Astrocyte (in vitro differentiated cells and primary cell): ENCODE data around the gene HELQ. TPM values are rescaled to one million over a fixed set of nuclear protein-coding genes. Genes with fewer than 3 reads are reported as not detected.

Experiments used
- DNase-seq: peaks from one replicate; pipeline ENCODE4 v3.0.0-alpha.2; 2010; ENCODE audit warnings: low read depth
- FAIRE-seq: peaks from 2 replicates; lab custom pipeline; 2011; peaks lifted over from hg19 to GRCh38; lab: Jason Lieb, UNC
- H2AFZ ChIP-seq: 2 replicates; pipeline ENCODE4 v1.6.0; 2012; ENCODE audit warnings: low read depth, low read length, inconsistent platforms
- H3K27ac ChIP-seq: 2 replicates; pipeline ENCODE4 v1.5.1; 2011; ENCODE audit warnings: low read depth, low read length, inconsistent platforms
- H3K27me3 ChIP-seq: 2 replicates; pipeline ENCODE4 v1.6.0; 2011; ENCODE audit warnings: low read length, inconsistent platforms; ENCODE audit not compliant: insufficient read depth
- H3K36me3 ChIP-seq: 2 replicates; pipeline ENCODE4 v1.5.1; 2011; ENCODE audit warnings: low read length, inconsistent platforms; ENCODE audit not compliant: insufficient read depth
- H3K4me1 ChIP-seq: 2 replicates; pipeline ENCODE4 v1.5.1; 2011; ENCODE audit warnings: low read length, inconsistent platforms; ENCODE audit not compliant: insufficient read depth
- H3K4me2 ChIP-seq: 2 replicates; pipeline ENCODE4 v1.6.0; 2012; ENCODE audit warnings: low read length, inconsistent platforms
- H3K4me3 ChIP-seq: 2 replicates; pipeline ENCODE4 v1.5.1; 2011; ENCODE audit warnings: low read depth, mild to moderate bottlenecking, low read length, inconsistent platforms; ENCODE audit not compliant: insufficient read depth
- H3K79me2 ChIP-seq: 2 replicates; pipeline ENCODE4 v1.6.0; 2012; ENCODE audit warnings: mild to moderate bottlenecking, low read length, inconsistent platforms; ENCODE audit not compliant: insufficient read depth
- H3K9ac ChIP-seq: 2 replicates; pipeline ENCODE4 v1.6.0; 2012; ENCODE audit warnings: mild to moderate bottlenecking, low read length, inconsistent platforms
- H3K9me3 ChIP-seq: 2 replicates; pipeline ENCODE4 v1.5.1; 2012; ENCODE audit warnings: low read depth, mild to moderate bottlenecking, low read length, inconsistent platforms; ENCODE audit not compliant: insufficient read depth
- H4K20me1 ChIP-seq: 2 replicates; pipeline ENCODE4 v1.6.0; 2012; ENCODE audit warnings: low read length, inconsistent platforms; ENCODE audit not compliant: insufficient read depth
- H3K27ac Mint-ChIP-seq: one replicate; pipeline ENCODE4 v1.8.0; 2021; ENCODE audit warnings: mild to moderate bottlenecking, mixed read lengths; ENCODE audit not compliant: unreplicated experiment
- H3K27me3 Mint-ChIP-seq: one replicate; pipeline ENCODE4 v1.8.0; 2021; ENCODE audit warnings: low read depth, mixed read lengths; ENCODE audit not compliant: unreplicated experiment
- H3K36me3 Mint-ChIP-seq: one replicate; pipeline ENCODE4 v1.8.0; 2021; ENCODE audit warnings: low read depth, mixed read lengths; ENCODE audit not compliant: unreplicated experiment
- H3K4me1 Mint-ChIP-seq: one replicate; pipeline ENCODE4 v1.8.0; 2021; ENCODE audit warnings: low read depth, mixed read lengths; ENCODE audit not compliant: unreplicated experiment
- H3K4me3 Mint-ChIP-seq: one replicate; pipeline ENCODE4 v1.8.0; 2021; ENCODE audit warnings: mild to moderate bottlenecking, moderate library complexity, mixed read lengths; ENCODE audit not compliant: unreplicated experiment
- H3K9me3 Mint-ChIP-seq: one replicate; pipeline ENCODE4 v1.8.0; 2021; ENCODE audit warnings: mild to moderate bottlenecking, mixed read lengths; ENCODE audit not compliant: unreplicated experiment
- CTCF ChIP-seq: IDR thresholded peaks from 2 replicates; pipeline ENCODE4 v1.5.1; 2011; ENCODE audit warnings: low read depth, mild to moderate bottlenecking, inconsistent platforms, low read length, moderate library complexity; ENCODE audit not compliant: insufficient read depth
- EZH2 ChIP-seq: IDR thresholded peaks from 2 replicates; pipeline ENCODE4 v1.6.1; 2012; ENCODE audit warnings: mild to moderate bottlenecking, low read length, inconsistent platforms; ENCODE audit not compliant: insufficient read depth
- total RNA-seq: library from RNA; stranded (reverse); gene quantifications from 2 replicates; pipeline ENCODE4 v1.2.1, GENCODE V29; 2021

HELQ gene
- total RNA-seq, 1 donor from 2014 or later = 9.4 TPM

GRCh38 chr4:83489711-83490326 is 34.2 kb upstream of the HELQ start:
- H3K4me3 Mint-ChIP-seq = no peak overlapping the region
- H3K27me3 Mint-ChIP-seq = peaks cover 3% of the 10 kb centered on the region
- Histone ChIP-seq H3K36me3 (no peaks in the 10 kb centered on the region), H4K20me1 (no peaks in the 10 kb centered on the region), H3K4me2 (no peak overlapping the region), H3K27me3 (no peaks in the 10 kb centered on the region), H3K4me1 (peaks cover 6% of the 10 kb centered on the region), H2AFZ (no peak overlapping the region), H3K9me3 (no peaks in the 10 kb centered on the region), H3K79me2 (no peaks in the 10 kb centered on the region), H3K27ac (no peak overlapping the region), H3K4me3 (no peak overlapping the region), H3K9ac (no peak overlapping the region)
- FAIRE-seq (no peak), DNase-seq (no peak)
- H3K9me3 Mint-ChIP-seq = no peaks in the 10 kb centered on the region
- no peak for TF ChIP-seq EZH2
- no peak for TF ChIP-seq CTCF
- no peaks in the 10 kb centered on the region for H3K4me1 Mint-ChIP-seq
- H3K36me3 Mint-ChIP-seq = no peaks in the 10 kb centered on the region
- H3K27ac Mint-ChIP-seq = no peak overlapping the region

GRCh38 chr4:83486457-83487129 is 31.0 kb upstream of the HELQ start:
- Mint-ChIP-seq H3K27ac (no peak overlapping the region), H3K4me3 (no peak overlapping the region), H3K9me3 (no peaks in the 10 kb centered on the region), H3K36me3 (no peaks in the 10 kb centered on the region), H3K4me1 (no peaks in the 10 kb centered on the region), H3K27me3 (peaks cover 1% of the 10 kb centered on the region)
- Histone ChIP-seq H3K9ac (no peak overlapping the region), H3K4me2 (no peak overlapping the region), H3K4me3 (no peak overlapping the region), H3K27me3 (no peaks in the 10 kb centered on the region), H2AFZ (peak overlapping the region; percentile 1), H4K20me1 (no peaks in the 10 kb centered on the region), H3K36me3 (no peaks in the 10 kb centered on the region), H3K79me2 (peaks cover 6% of the 10 kb centered on the region), H3K4me1 (peaks cover 11% of the 10 kb centered on the region), H3K27ac (no peak overlapping the region), H3K9me3 (no peaks in the 10 kb centered on the region)
- no peak for DNase-seq
- no peak for TF ChIP-seq CTCF
- TF ChIP-seq EZH2 = no peak
- FAIRE-seq = no peak
